Activated CD4-positive, alpha-beta T cell treated with anti-CD3 and anti-CD28 coated beads, Interleukin-2, amount 50 U/mL, for 16 hours (primary cell): Measurements from ENCODE around the gene TRAF3.
A peak's percentile ranks its signal among the peaks of the same experiment; 100 is the strongest.

Experiments
- DNase-seq: peaks from one replicate; pipeline ENCODE4 v3.0.0-alpha.2; 2020

The TRAF3 gene

GRCh38 chr14:102776761-102777710 is at the start of gene TRAF3:
TSS of gene TRAF3 (plus strand) at chr14:102777449. CDS start at chr14:102870202, 92,753 bp downstream.
- DNase-seq, result peak; percentile 84

- DNase-seq, result no peak
Observed at GRCh38 chr14:102728501-102728900, 48.7 kb upstream of the TRAF3 start.

GRCh38 chr14:102729268-102729667 is 48.0 kb upstream of the TRAF3 start:
- no peak for DNase-seq

- no peak for DNase-seq
Observed at GRCh38 chr14:102729825-102730224, 47.4 kb upstream of the TRAF3 start.

GRCh38 chr14:102731101-102731870 is 46.0 kb upstream of the TRAF3 start:
- no peak for DNase-seq

- DNase-seq, result no peak
Observed at GRCh38 chr14:102731871-102732800, 45.1 kb upstream of the TRAF3 start.

- no peak for DNase-seq
Observed at GRCh38 chr14:102732924-102733323, 44.3 kb upstream of the TRAF3 start.

- no peak for DNase-seq
Observed at GRCh38 chr14:102733326-102733725, 43.9 kb upstream of the TRAF3 start.

- no peak for DNase-seq
Observed at GRCh38 chr14:102734436-102734835, 42.8 kb upstream of the TRAF3 start.

GRCh38 chr14:102736956-102737355 is 40.3 kb upstream of the TRAF3 start:
- no peak for DNase-seq

GRCh38 chr14:102737402-102738372 is 39.6 kb upstream of the TRAF3 start:
- DNase-seq, result no peak

GRCh38 chr14:102738373-102739189 is 38.7 kb upstream of the TRAF3 start:
- DNase-seq, result no peak

- DNase-seq, result no peak
Observed at GRCh38 chr14:102739190-102739469, 38.1 kb upstream of the TRAF3 start.

- no peak for DNase-seq
Observed at GRCh38 chr14:102746634-102747438, 30.4 kb upstream of the TRAF3 start.

GRCh38 chr14:102748806-102749205 is 28.4 kb upstream of the TRAF3 start:
- no peak for DNase-seq

GRCh38 chr14:102749393-102750305 is 27.6 kb upstream of the TRAF3 start:
- DNase-seq, result no peak

GRCh38 chr14:102750376-102750775 is 26.9 kb upstream of the TRAF3 start:
- DNase-seq, result no peak

GRCh38 chr14:102751088-102751487 is 26.2 kb upstream of the TRAF3 start:
- DNase-seq, result no peak
